ENCODE measurements around the gene MYT1. TPM values are rescaled to one million over a fixed set of nuclear protein-coding genes. Genes with fewer than 3 reads are reported as not detected.

MYT1 gene
- total and polyA plus RNA-seq, 2 of the 13 experiments (the other 11 are each of a cell fraction or from before 2014, with no cell fraction given), result 0.58 to 2.5 TPM

DNA sequence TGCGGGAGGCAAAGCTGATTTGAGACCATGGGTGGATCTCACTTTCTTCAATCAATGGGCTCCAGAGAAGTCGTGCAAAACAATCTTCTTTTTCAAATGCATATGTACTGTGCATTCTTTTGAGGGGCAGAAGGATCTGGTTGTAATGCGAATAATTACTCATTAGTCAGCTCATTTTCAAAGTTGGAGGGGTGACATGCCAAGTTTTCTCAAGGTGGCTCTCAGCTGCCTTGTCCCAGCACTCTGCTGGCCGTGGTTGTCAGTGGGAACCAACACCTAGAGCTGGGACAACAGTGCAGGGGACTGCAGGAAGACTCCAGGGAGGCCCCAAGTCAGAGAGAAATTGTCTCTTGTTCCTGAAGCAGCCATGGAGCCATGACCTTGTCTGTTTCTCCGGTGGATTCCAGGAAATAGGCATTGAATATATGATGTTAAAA is 25.3 kb downstream of the MYT1 start (continued):
- no peak for TF ChIP-seq HOXA7 (CRISPR knock-in tag; IDR thresholded peaks at IDR 0.05)
- TF ChIP-seq BRCA1 (CRISPR knock-in tag; IDR thresholded peaks at IDR 0.05), result peak; percentile 10; the same call in 1 of the 2 replicates
- 0 out of 2 replicates have a peak, but pooled peaks have one; percentile 1 for TF ChIP-seq GFI1 (CRISPR knock-in tag; IDR thresholded peaks at IDR 0.05; ENCODE audit: borderline replicate concordance)
- peak; percentile 3 for TF ChIP-seq XRCC5 (optimal IDR thresholded peaks at IDR 0.05; ENCODE audit: low read length)
- TF ChIP-seq GATA4 (IDR thresholded peaks at IDR 0.05; ENCODE audit: borderline replicate concordance, low read depth), result no peak
- TF ChIP-seq POLR2AphosphoS5 (IDR thresholded peaks at IDR 0.05; ENCODE audit: low read depth, low read length), result peak; percentile 4; the same call in 1 of the 2 replicates
- TF ChIP-seq ZNF230 (CRISPR knock-in tag; IDR thresholded peaks at IDR 0.05), result peak; percentile 54; the same call in 1 of the 2 replicates
- no peak; the same call in 1 of the 2 replicates for TF ChIP-seq CREM (IDR thresholded peaks at IDR 0.05)
- no peak for TF ChIP-seq CREM (CRISPR knock-in tag; IDR thresholded peaks at IDR 0.05)
- TF ChIP-seq ZNF543 (CRISPR knock-in tag; IDR thresholded peaks at IDR 0.05), result peak; percentile 51; the same call in 1 of the 2 replicates
- TF ChIP-seq TAF1 (CRISPR knock-in tag; IDR thresholded peaks at IDR 0.05), result 0 out of 2 replicates have a peak, but pooled peaks have one; percentile 22
- TF ChIP-seq, protein P1, sequence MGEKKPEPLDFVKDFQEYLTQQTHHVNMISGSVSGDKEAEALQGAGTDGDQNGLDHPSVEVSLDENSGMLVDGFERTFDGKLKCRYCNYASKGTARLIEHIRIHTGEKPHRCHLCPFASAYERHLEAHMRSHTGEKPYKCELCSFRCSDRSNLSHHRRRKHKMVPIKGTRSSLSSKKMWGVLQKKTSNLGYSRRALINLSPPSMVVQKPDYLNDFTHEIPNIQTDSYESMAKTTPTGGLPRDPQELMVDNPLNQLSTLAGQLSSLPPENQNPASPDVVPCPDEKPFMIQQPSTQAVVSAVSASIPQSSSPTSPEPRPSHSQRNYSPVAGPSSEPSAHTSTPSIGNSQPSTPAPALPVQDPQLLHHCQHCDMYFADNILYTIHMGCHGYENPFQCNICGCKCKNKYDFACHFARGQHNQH (CRISPR knock-in tag; IDR thresholded peaks at IDR 0.05), result 0 out of 2 replicates have a peak, but pooled peaks have one; percentile 30
- TF ChIP-seq MED1 (CRISPR knock-in tag; IDR thresholded peaks at IDR 0.05), result 0 out of 2 replicates have a peak, but pooled peaks have one; percentile 8
- TF ChIP-seq, protein P2, sequence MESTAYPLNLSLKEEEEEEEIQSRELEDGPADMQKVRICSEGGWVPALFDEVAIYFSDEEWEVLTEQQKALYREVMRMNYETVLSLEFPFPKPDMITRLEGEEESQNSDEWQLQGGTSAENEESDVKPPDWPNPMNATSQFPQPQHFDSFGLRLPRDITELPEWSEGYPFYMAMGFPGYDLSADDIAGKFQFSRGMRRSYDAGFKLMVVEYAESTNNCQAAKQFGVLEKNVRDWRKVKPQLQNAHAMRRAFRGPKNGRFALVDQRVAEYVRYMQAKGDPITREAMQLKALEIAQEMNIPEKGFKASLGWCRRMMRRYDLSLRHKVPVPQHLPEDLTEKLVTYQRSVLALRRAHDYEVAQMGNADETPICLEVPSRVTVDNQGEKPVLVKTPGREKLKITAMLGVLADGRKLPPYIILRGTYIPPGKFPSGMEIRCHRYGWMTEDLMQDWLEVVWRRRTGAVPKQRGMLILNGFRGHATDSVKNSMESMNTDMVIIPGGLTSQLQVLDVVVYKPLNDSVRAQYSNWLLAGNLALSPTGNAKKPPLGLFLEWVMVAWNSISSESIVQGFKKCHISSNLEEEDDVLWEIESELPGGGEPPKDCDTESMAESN (CRISPR knock-in tag; conservative IDR thresholded peaks at IDR 0.05), result peak; percentile 12; the same call in 1 of the 2 replicates
- TF ChIP-seq POLR2G (IDR thresholded peaks at IDR 0.05; ENCODE audit: low read depth, low read length), result peak; percentile 65
- TF ChIP-seq HNRNPK (IDR thresholded peaks at IDR 0.05; ENCODE audit: low read depth, low read length, poor library complexity, severe bottlenecking), result no peak
- TF ChIP-seq ZNF556 (CRISPR knock-in tag; IDR thresholded peaks at IDR 0.05; ENCODE audit: borderline replicate concordance), result 0 out of 2 replicates have a peak, but pooled peaks have one; percentile 36
- TF ChIP-seq AKAP8 (CRISPR knock-in tag; IDR thresholded peaks at IDR 0.05), result 0 out of 2 replicates have a peak, but pooled peaks have one; percentile 37
- no peak for TF ChIP-seq ZNF354B (CRISPR knock-in tag; IDR thresholded peaks at IDR 0.05)
- TF ChIP-seq KMT2B (CRISPR knock-in tag; IDR thresholded peaks at IDR 0.05), result peak; percentile 6; the same call in 1 of the 2 replicates
- TF ChIP-seq, protein P3, sequence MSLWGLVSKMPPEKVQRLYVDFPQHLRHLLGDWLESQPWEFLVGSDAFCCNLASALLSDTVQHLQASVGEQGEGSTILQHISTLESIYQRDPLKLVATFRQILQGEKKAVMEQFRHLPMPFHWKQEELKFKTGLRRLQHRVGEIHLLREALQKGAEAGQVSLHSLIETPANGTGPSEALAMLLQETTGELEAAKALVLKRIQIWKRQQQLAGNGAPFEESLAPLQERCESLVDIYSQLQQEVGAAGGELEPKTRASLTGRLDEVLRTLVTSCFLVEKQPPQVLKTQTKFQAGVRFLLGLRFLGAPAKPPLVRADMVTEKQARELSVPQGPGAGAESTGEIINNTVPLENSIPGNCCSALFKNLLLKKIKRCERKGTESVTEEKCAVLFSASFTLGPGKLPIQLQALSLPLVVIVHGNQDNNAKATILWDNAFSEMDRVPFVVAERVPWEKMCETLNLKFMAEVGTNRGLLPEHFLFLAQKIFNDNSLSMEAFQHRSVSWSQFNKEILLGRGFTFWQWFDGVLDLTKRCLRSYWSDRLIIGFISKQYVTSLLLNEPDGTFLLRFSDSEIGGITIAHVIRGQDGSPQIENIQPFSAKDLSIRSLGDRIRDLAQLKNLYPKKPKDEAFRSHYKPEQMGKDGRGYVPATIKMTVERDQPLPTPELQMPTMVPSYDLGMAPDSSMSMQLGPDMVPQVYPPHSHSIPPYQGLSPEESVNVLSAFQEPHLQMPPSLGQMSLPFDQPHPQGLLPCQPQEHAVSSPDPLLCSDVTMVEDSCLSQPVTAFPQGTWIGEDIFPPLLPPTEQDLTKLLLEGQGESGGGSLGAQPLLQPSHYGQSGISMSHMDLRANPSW (CRISPR knock-in tag; IDR thresholded peaks at IDR 0.05; ENCODE audit: borderline replicate concordance), result peak; percentile 61; the same call in 1 of the 2 replicates
- TF ChIP-seq TBX3 (IDR thresholded peaks at IDR 0.05; ENCODE audit: borderline replicate concordance), result no peak
- peak; percentile 33; the same call in 1 of the 2 replicates for TF ChIP-seq ZNF772 (CRISPR knock-in tag; IDR thresholded peaks at IDR 0.05)
- 0 out of 2 replicates have a peak, but pooled peaks have one; percentile 5 for TF ChIP-seq ZNF629 (CRISPR knock-in tag; conservative IDR thresholded peaks at IDR 0.05)
- TF ChIP-seq ASH2L (IDR thresholded peaks at IDR 0.05; ENCODE audit: insufficient read length, low read depth, low read length), result peak; percentile 100
- TF ChIP-seq ZNF383 (CRISPR knock-in tag; IDR thresholded peaks at IDR 0.05; ENCODE audit: borderline replicate concordance), result 0 out of 2 replicates have a peak, but pooled peaks have one; percentile 21

All from HepG2 (cell line).